ENCODE measurements around the gene S100A1. TPM values are rescaled to one million over a fixed set of nuclear protein-coding genes. Genes with fewer than 3 reads are reported as not detected.

Gene S100A1
- total and polyA plus RNA-seq, 2 of the 8 experiments (the other 6 are each of a cell fraction or from before 2014, with no cell fraction given), result 2.0 TPM; not detected in 1

- TF ChIP-seq RNF2 (IDR thresholded peaks at IDR 0.05; ENCODE audit: borderline replicate concordance, low read depth, low read length, missing control alignments, poor library complexity, severe bottlenecking) (no peak), CTCF (IDR thresholded peaks at IDR 0.05; ENCODE audit: control extremely low read depth in 1 of 3, insufficient read depth in 1 of 3, low read depth in 1 of 3, low read length in 3 of 3) (peak in 1 of 3 experiments; percentile 10; a peak in 1 of 4 replicates), BRCA1 (IDR thresholded peaks at IDR 0.05; ENCODE audit: low read depth, low read length) (no peak), CREB1 (IDR thresholded peaks at IDR 0.05) (peak; percentile 90), SUZ12 (IDR thresholded peaks at IDR 0.05; ENCODE audit: low read length) (no peak), PHF8 (conservative IDR thresholded peaks at IDR 0.05; ENCODE audit: low read depth, low read length) (peak; percentile 98), EP300 (IDR thresholded peaks at IDR 0.05; ENCODE audit: borderline replicate concordance in 1 of 2, low read depth in 2 of 2, low read length in 2 of 2) (no peak), ATF2 (IDR thresholded peaks at IDR 0.05; ENCODE audit: low read length) (peak; percentile 98), NANOG (IDR thresholded peaks at IDR 0.05; ENCODE audit: insufficient read depth, low read depth, low read length, poor library complexity, severe bottlenecking) (no peak), EGR1 (IDR thresholded peaks at IDR 0.05; ENCODE audit: borderline replicate concordance, low read depth, low read length) (no peak; the same call in 1 of the 2 replicates), CBX5 (IDR thresholded peaks at IDR 0.05; ENCODE audit: low read depth, low read length) (no peak), GABPA (IDR thresholded peaks at IDR 0.05; ENCODE audit: borderline replicate concordance, insufficient read depth, low read length) (no peak), EZH2 (IDR thresholded peaks at IDR 0.05; ENCODE audit: low read depth, low read length, severe bottlenecking) (no peak), BCL11A (IDR thresholded peaks at IDR 0.05; ENCODE audit: low read depth in 2 of 2, low read length in 2 of 2) (no peak), SRF (IDR thresholded peaks at IDR 0.05; ENCODE audit: low read depth, low read length) (no peak), SIX5 (IDR thresholded peaks at IDR 0.05; ENCODE audit: low read depth, low read length) (no peak), TEAD4 (IDR thresholded peaks at IDR 0.05; ENCODE audit: low read depth, low read length) (peak; percentile 82), KDM5A (IDR thresholded peaks at IDR 0.05; ENCODE audit: low read length) (no peak)
Observed at GRCh38 chr1:153633754-153634665, 5.8 kb downstream of the S100A1 start, which contains the start of gene CHTOP (continued).

Data from H1 (cell line).